ENCODE measurements around the gene SCAF4.

- TF ChIP-seq POLR2A (IDR thresholded peaks at IDR 0.05; ENCODE audit: low read depth, low read length) (no peak), POLR2AphosphoS5 (IDR thresholded peaks at IDR 0.05; ENCODE audit: low read depth, low read length) (no peak), TAF1 (IDR thresholded peaks at IDR 0.05; ENCODE audit: borderline replicate concordance, low read depth, low read length) (no peak)
These were observed 71.7 kb downstream of the SCAF4 start for GRCh38 chr21:31660259-31660565.
